Fibroblast of mammary gland (primary cell): ENCODE data around the gene ITGAV.

ENCODE experiments used
- DNase-seq: peaks from one replicate; pipeline ENCODE4 v3.0.0-alpha.2; 2010; ENCODE audit warnings: low read depth
- H3K4me3 ChIP-seq: 2 replicates; pipeline ENCODE4 v1.5.1; 2011; ENCODE audit warnings: low read depth, mild to moderate bottlenecking, low read length, moderate library complexity; ENCODE audit not compliant: control insufficient read depth
- TF ChIP-seq, protein P1 (sequence below): conservative IDR thresholded peaks from 2 replicates; pipeline ENCODE4 v1.5.1; 2011; ENCODE audit warnings: low read depth, low read length, inconsistent platforms; ENCODE audit not compliant: control insufficient read depth, insufficient read depth

Gene ITGAV

DNA sequence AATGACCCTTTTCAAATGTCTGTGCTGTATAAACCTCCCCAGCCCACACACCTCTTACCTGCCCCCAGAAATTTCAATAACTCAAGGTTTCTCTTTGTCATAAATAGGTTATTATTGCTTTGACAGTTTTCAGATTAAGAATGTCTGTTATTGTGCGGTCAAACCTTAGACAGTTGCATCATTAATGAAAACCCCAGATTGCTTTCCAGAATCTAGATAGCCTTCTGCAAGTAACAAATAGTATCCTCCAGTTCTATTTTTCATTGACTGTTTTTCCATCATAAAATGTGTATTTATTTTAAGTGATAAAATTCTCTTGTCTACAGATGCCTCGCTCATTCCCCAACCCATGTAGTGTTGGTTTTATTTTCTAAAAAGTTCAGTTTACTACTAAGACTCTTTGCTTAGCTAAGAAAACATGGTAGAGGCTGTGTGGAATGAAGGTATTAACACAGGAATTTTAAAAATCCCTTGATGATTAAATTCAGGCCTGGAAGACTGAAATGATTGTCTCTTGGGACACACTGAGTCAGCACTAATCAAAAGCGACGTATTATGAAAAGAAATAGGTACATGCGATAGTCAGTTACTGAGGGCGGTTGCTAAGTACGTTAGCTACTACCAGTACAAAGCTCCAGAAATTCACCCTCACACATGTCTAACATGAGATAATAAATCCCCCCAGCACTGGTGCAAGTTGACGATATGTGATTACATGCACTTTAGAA, 38.4 kb upstream of the ITGAV start:
- H3K4me3 ChIP-seq: no peak overlapping the region
- TF ChIP-seq, protein P1, sequence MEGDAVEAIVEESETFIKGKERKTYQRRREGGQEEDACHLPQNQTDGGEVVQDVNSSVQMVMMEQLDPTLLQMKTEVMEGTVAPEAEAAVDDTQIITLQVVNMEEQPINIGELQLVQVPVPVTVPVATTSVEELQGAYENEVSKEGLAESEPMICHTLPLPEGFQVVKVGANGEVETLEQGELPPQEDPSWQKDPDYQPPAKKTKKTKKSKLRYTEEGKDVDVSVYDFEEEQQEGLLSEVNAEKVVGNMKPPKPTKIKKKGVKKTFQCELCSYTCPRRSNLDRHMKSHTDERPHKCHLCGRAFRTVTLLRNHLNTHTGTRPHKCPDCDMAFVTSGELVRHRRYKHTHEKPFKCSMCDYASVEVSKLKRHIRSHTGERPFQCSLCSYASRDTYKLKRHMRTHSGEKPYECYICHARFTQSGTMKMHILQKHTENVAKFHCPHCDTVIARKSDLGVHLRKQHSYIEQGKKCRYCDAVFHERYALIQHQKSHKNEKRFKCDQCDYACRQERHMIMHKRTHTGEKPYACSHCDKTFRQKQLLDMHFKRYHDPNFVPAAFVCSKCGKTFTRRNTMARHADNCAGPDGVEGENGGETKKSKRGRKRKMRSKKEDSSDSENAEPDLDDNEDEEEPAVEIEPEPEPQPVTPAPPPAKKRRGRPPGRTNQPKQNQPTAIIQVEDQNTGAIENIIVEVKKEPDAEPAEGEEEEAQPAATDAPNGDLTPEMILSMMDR: no peak
- DNase-seq: peak; percentile 70

DNA sequence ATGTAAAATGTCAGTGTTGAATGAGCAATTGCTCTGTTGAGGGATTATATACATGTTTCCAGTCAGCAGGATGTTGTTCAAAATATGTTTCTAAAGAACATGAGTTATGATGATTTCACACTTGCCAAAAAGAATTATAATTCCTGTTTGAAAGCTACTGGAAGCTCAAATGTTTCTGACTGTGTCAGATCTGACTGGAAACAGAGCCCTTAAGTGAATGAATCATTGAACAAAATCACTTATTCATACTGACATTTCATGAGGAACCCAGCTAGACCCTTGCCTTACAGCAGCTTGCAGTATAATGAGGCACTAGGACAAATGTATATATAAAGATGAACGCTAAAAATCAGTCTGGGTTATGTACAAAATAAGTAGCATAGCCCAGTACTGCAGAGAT, 35.4 kb upstream of the ITGAV start:
- TF ChIP-seq, protein P1: no peak
- H3K4me3 ChIP-seq: no peak overlapping the region
- DNase-seq: no peak

DNA sequence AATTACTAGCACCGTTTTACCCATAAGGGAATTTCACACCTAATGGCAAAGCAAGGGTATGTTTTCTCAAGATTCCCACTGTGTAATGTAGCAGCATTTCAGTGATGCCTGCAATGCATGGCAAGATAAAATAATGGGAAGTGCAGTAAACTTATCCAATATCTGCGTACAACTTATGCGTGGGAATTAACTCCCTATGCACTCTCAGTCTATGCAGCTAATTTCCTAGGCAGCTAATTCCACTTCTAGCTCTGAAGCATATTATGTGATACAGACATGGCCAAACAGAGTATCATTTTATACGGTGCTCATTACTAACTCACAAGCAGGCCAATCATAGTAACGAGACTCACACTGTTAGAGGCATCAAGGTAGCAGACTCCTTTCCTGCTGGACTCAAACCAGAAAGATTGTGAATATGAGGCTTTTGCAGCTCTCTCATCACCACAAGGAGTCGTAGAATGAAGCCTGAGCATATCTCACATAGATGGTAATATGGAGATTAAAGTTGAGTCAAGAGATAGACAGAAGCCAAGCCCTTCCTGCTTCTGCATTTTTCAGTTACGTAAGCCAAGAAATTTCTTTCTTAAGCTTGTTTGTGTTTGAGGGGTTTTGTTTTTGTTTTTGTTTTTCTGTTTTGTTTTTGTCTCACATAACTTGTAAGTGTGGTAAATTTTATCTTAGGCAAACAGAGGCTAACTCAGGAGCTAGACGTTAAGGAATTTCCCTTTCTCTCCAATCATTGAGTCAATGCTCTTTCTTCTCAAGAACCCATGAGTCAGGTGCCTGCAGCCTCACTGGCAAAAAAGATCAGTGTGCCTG, 34.8 kb upstream of the ITGAV start:
- TF ChIP-seq, protein P1: no peak
- DNase-seq: no peak
- H3K4me3 ChIP-seq: no peak overlapping the region

DNA sequence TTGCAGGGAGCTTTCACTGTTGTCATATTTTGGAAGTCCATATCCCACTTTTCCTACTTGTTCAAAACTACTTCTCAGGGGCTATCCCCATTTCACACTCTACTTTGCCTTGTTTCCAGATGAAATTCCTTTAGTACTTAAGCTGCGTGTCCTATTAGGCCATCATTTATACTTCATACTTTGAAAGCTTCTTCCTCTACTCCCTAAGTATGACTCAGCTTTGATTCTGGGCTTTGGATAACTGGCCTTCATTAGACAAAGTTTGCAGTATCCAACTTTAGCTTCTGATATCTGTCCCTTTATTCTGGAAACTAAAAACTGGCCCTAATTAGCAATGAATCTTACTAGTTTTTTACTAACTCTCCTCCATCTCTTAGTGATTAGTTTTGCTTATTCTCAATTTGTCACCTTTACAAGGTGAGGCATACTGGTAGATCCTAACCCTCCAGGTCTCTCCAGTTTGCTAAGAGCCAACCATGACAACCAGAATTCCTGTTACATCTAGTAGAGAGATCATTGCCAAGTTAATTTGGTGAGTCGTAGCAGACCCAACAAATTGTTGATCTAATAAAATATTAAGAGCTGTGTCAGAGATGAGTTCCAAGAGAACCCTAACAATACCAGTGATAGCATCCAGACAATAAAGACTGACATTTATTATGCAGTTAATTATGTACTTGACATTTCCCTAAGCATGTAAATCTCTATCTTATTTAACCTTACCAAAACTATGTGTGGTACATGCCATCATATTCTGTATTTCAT, 31.2 kb upstream of the ITGAV start:
- TF ChIP-seq, protein P1: no peak
- DNase-seq: peak; percentile 19
- H3K4me3 ChIP-seq: no peak overlapping the region

DNA sequence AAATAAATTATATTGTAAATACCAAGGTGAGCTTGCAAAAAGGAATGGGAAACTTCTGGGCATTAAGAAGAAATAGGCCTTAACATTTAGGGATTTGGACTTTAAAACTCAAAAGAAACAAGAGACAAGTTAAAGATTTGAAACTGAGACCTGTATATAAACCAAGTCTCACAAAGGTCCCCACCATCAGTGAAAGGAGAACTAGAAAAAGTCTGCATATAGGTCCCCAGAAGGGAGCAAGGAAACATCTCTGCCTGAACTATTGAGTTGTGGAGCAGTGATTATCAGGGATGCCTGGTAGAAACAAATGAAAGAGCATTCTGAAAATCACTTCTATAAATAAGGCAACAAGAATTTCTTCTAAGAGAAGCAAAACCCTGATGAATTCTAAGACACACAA, 30.5 kb upstream of the ITGAV start:
- no peak overlapping the region for H3K4me3 ChIP-seq

DNA sequence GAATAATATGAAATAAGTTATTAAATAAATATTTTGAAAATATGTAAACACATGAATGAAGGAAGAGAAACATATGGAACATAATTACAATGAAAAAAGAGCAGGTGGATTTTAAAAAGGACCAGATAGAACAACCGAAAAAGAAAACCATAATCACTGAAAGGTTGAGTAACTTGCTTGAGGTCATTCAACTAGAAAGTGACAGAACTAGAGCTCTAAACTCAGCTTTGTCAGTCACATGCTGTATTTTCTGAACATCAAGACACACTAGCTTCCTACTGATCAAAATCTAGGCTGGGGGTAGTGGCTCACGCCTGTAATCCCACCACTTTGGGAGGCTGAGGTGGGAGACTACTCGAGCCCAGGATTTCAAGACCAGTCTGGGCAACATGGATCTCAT, 30.0 kb upstream of the ITGAV start:
- DNase-seq: no peak

More for the DNA sequence above, 30.5 kb upstream of the ITGAV start:
- TF ChIP-seq, protein P1: no peak
- DNase-seq: no peak

More for the DNA sequence above, 30.0 kb upstream of the ITGAV start:
- TF ChIP-seq, protein P1: no peak
- H3K4me3 ChIP-seq: no peak overlapping the region
